Endothelial cell of umbilical vein (primary cell): ENCODE data around the gene CLDN1.

ENCODE experiments used
- CTCF ChIP-seq, 2 donors: IDR thresholded peaks; 1 replicate in 1 of 2; 2 replicates in 1 of 2; pipeline ENCODE4 v1.5.1; 2011; ENCODE audit warnings: low read length in 2 of 2, mild to moderate bottlenecking in 2 of 2, moderate library complexity in 2 of 2, control low read depth in 1 of 2, inconsistent platforms in 1 of 2, low read depth in 1 of 2; ENCODE audit not compliant: insufficient read depth in 1 of 2; ENCODE audit errors: extremely low read depth in 1 of 2
- EZH2 ChIP-seq: IDR thresholded peaks from 2 replicates; pipeline ENCODE4 v1.6.1; 2012; ENCODE audit warnings: borderline replicate concordance, low read depth, mild to moderate bottlenecking, moderate library complexity, low read length, inconsistent platforms; ENCODE audit not compliant: severe bottlenecking
- FOS ChIP-seq: IDR thresholded peaks from 2 replicates; pipeline ENCODE4 v1.6.1; 2011; ENCODE audit warnings: mild to moderate bottlenecking, low read length, moderate library complexity, borderline replicate concordance; ENCODE audit not compliant: insufficient read depth
- GATA2 ChIP-seq: IDR thresholded peaks from 2 replicates; pipeline ENCODE4 v1.7.0; 2011; ENCODE audit warnings: low read depth, mild to moderate bottlenecking, moderate library complexity, mixed read lengths, low read length; ENCODE audit not compliant: insufficient read length, insufficient read depth
- JUN ChIP-seq: IDR thresholded peaks from 2 replicates; pipeline ENCODE4 v1.6.1; 2011; ENCODE audit warnings: borderline replicate concordance, low read depth; ENCODE audit not compliant: insufficient read length, insufficient read depth
- MAX ChIP-seq: IDR thresholded peaks from 2 replicates; pipeline ENCODE4 v1.6.1; 2011; ENCODE audit not compliant: insufficient read depth, insufficient read length
- MYC ChIP-seq: IDR thresholded peaks from one replicate; pipeline ENCODE4 v1.6.1; 2011; ENCODE audit warnings: mild to moderate bottlenecking, low read depth, low read length
- POLR2A ChIP-seq: IDR thresholded peaks from 2 replicates; pipeline ENCODE4 v1.6.1; 2012; ENCODE audit warnings: low read depth, mild to moderate bottlenecking, control low read depth, low read length
- POLR2AphosphoS5 ChIP-seq: IDR thresholded peaks from 2 replicates; pipeline ENCODE4 v1.6.1; 2012; ENCODE audit warnings: low read depth, mild to moderate bottlenecking, control low read depth, low read length, moderate library complexity; ENCODE audit not compliant: insufficient read depth

- TF ChIP-seq CTCF (IDR thresholded peaks at IDR 0.05; ENCODE audit: extremely low read depth in 1 of 2, insufficient read depth in 1 of 2, low read depth in 1 of 2, low read length in 2 of 2), result no peak
- TF ChIP-seq EZH2, result no peak
- TF ChIP-seq POLR2A, result no peak
- no peak for TF ChIP-seq GATA2
- TF ChIP-seq MAX, result no peak
- TF ChIP-seq FOS, result no peak
- TF ChIP-seq JUN, result no peak
- no peak for TF ChIP-seq POLR2AphosphoS5
- no peak for TF ChIP-seq MYC
Observed at GRCh38 chr3:190361791-190362190, 39.5 kb upstream of the CLDN1 start.
